HCT116 (cell line): ENCODE data around the gene OR9G4. TPM values are rescaled to one million over a fixed set of nuclear protein-coding genes. Genes with fewer than 3 reads are reported as not detected.

Source experiments
- ATAC-seq: fragments of 200-7000 bp; cut with Tn5 transposase; 2 replicates; pipeline ENCODE4 v1.9.1; 2020; ENCODE audit warnings: mild to moderate bottlenecking, moderate library complexity
- BruUV-seq: library from RNA; stranded (reverse); fragments of 400-500 nt; replicated peaks from 2 replicates; lab custom pipeline; 2021; lab: Mats Ljungman, UMichigan
- CTCF ChIA-PET: fragments of 300-600 bp; sonication (Branson Sonifier 250); formaldehyde crosslinking; loops from one replicate; lab custom pipeline; 2021; ENCODE audit warnings: antibody characterized with exemption; lab: Charles Lee
- POLR2A ChIA-PET: fragments of 300-600, 350-600 bp; sonication (Branson Sonifier 250); formaldehyde crosslinking; loops from one replicate; lab custom pipeline; 2021; ENCODE audit warnings: antibody characterized with exemption; lab: Charles Lee
- RAD21 ChIA-PET, 2 experiments: fragments of 300-600 bp; sonication (Branson Sonifier 250); formaldehyde crosslinking; loops; one replicate each; lab custom pipeline; 2023; ENCODE audit warnings: low total read pairs in 2 of 2; ENCODE audit not compliant: uncharacterized antibody in 2 of 2, unreplicated experiment in 2 of 2, low non-redundant PET in 1 of 2; lab: Charles Lee
- DNase-seq: peaks from one replicate; pipeline ENCODE4 v3.0.0-alpha.2; 2010; ENCODE audit warnings: low read depth, low spot score
- H2AFZ ChIP-seq: fragments of 200-600 bp; shearing (Covaris generic), sonication (generic); 2 replicates; pipeline ENCODE4 v1.6.1; 2017; ENCODE audit warnings: low read depth, mixed run types, mixed read lengths, antibody characterized with exemption, low read length; ENCODE audit not compliant: poor library complexity, severe bottlenecking
- H3K27ac ChIP-seq: 2 replicates; pipeline ENCODE4 v1.5.1; 2012; ENCODE audit warnings: low read depth, low read length
- H3K27me3 ChIP-seq: fragments of 200-600 bp; sonication (generic); 2 replicates; pipeline ENCODE4 v1.6.1; 2016; ENCODE audit warnings: mixed run types, low read length, mixed read lengths; ENCODE audit not compliant: insufficient read depth
- H3K36me3 ChIP-seq, 2 experiments: fragments of 200-500 bp in 1 of 2; fragments of 200-600 bp in 1 of 2; sonication (Bioruptor generic) in 1 of 2; sonication (generic) in 1 of 2; 2 replicates each; pipeline versions ENCODE4 v1.5.1 to v1.6.1; 2014 to 2016; ENCODE audit warnings: low read length in 2 of 2, inconsistent platforms in 1 of 2, mixed read lengths in 1 of 2, mixed run types in 1 of 2; ENCODE audit not compliant: insufficient read depth in 2 of 2, control insufficient read depth in 1 of 2
- H3K4me1 ChIP-seq, 2 experiments: fragments of 200-600 bp in 1 of 2; sonication (generic) in 1 of 2; 2 replicates each; pipeline versions ENCODE4 v1.5.1 to v1.6.1; 2012 to 2017; ENCODE audit warnings: low read length in 2 of 2, inconsistent platforms in 1 of 2, mild to moderate bottlenecking in 1 of 2, mixed read lengths in 1 of 2, mixed run types in 1 of 2, moderate library complexity in 1 of 2; ENCODE audit not compliant: insufficient read depth in 2 of 2, control insufficient read depth in 1 of 2
- H3K4me2 ChIP-seq: fragments of 200-600 bp; sonication (generic); 2 replicates; pipeline ENCODE4 v1.6.1; 2017; ENCODE audit warnings: mixed run types, low read length, mixed read lengths
- H3K4me3 ChIP-seq, 2 experiments: fragments of 200-600 bp in 1 of 2; sonication (generic) in 1 of 2; replicated peaks in 1 of 2; 2 replicates each; pipeline ENCODE4 v1.5.1; 2011 to 2016; ENCODE audit warnings: low read length in 2 of 2, control low read depth in 1 of 2, low read depth in 1 of 2, mild to moderate bottlenecking in 1 of 2, mixed read lengths in 1 of 2, mixed run types in 1 of 2
- H3K79me2 ChIP-seq: fragments of 200-600 bp; sonication (generic); 2 replicates; pipeline ENCODE4 v1.6.1; 2017; ENCODE audit warnings: mild to moderate bottlenecking, mixed run types, low read length, moderate library complexity, mixed read lengths; ENCODE audit not compliant: insufficient read depth
- H3K9ac ChIP-seq: fragments of 200-600 bp; sonication (generic); 2 replicates; pipeline ENCODE4 v1.6.1; 2016; ENCODE audit warnings: low read length, mixed read lengths
- H3K9me2 ChIP-seq: fragments of 200-600 bp; sonication (generic), shearing (Covaris generic); 2 replicates; pipeline ENCODE4 v1.6.1; 2017; ENCODE audit warnings: mixed run types, mild to moderate bottlenecking, moderate library complexity; ENCODE audit not compliant: insufficient read depth
- H3K9me3 ChIP-seq, 2 experiments: fragments of 200-500 bp in 1 of 2; fragments of 200-600 bp in 1 of 2; sonication (Bioruptor generic) in 1 of 2; sonication (generic) in 1 of 2; 2 replicates each; pipeline ENCODE4 v1.6.1; 2014 to 2017; ENCODE audit warnings: low read length in 2 of 2, mixed read lengths in 2 of 2, inconsistent platforms in 1 of 2, low read depth in 1 of 2, mild to moderate bottlenecking in 1 of 2, mixed run types in 1 of 2, moderate library complexity in 1 of 2; ENCODE audit not compliant: control insufficient read depth in 1 of 2, insufficient read depth in 1 of 2
- H4K20me1 ChIP-seq: fragments of 200-600 bp; sonication (generic), shearing (Covaris generic); 2 replicates; pipeline ENCODE4 v1.6.1; 2017; ENCODE audit warnings: mixed run types, mild to moderate bottlenecking, moderate library complexity; ENCODE audit not compliant: insufficient read depth
- CBX3 ChIP-seq: IDR thresholded peaks from 2 replicates; pipeline ENCODE4 v1.6.1; 2012; ENCODE audit warnings: low read depth
- POLR2A ChIP-seq: IDR thresholded peaks from 2 replicates; pipeline ENCODE4 v1.7.0; 2011; ENCODE audit warnings: borderline replicate concordance; ENCODE audit not compliant: insufficient read depth, insufficient read length; ENCODE audit errors: extremely low read depth
- SIN3A ChIP-seq: IDR thresholded peaks from 2 replicates; pipeline ENCODE4 v1.6.1; 2012; ENCODE audit warnings: low read depth
- SP1 ChIP-seq: IDR thresholded peaks from 2 replicates; pipeline ENCODE4 v1.6.1; 2012; ENCODE audit warnings: low read depth
- SRF ChIP-seq: IDR thresholded peaks from 2 replicates; pipeline ENCODE4 v1.6.1; 2012; ENCODE audit warnings: low read depth
- YY1 ChIP-seq: IDR thresholded peaks from 2 replicates; pipeline ENCODE4 v1.6.1; 2011; ENCODE audit warnings: low read length, low read depth, moderate library complexity, mild to moderate bottlenecking; ENCODE audit not compliant: insufficient replicate concordance; ENCODE audit errors: extremely low read depth
- ZNF274 ChIP-seq: fragments of 200-500 bp; sonication (Bioruptor generic); IDR thresholded peaks from 2 replicates; pipeline ENCODE4 v1.6.1; 2014; ENCODE audit warnings: mild to moderate bottlenecking, low read depth, low read length, inconsistent platforms
- intact Hi-C: fragments of 100-400 bp; cut with micrococcal nuclease; formaldehyde crosslinking; loops from 2 replicates; pipeline ENCODE4 v1.10.0; 2022
- total RNA-seq: library from RNA; stranded (reverse); gene quantifications from one replicate; pipeline ENCODE4 v1.2.1, GENCODE V29; 2021; ENCODE audit not compliant: unreplicated experiment
- TF ChIP-seq, protein P1 (sequence below): IDR thresholded peaks from 2 replicates; pipeline ENCODE4 v1.6.1; 2012; ENCODE audit warnings: low read depth
- TF ChIP-seq, protein P2 (sequence below): IDR thresholded peaks from 2 replicates; pipeline ENCODE4 v1.6.1; 2012

Gene OR9G4
- total RNA-seq, 1 experiment from 2014 or later = not detected

DNA sequence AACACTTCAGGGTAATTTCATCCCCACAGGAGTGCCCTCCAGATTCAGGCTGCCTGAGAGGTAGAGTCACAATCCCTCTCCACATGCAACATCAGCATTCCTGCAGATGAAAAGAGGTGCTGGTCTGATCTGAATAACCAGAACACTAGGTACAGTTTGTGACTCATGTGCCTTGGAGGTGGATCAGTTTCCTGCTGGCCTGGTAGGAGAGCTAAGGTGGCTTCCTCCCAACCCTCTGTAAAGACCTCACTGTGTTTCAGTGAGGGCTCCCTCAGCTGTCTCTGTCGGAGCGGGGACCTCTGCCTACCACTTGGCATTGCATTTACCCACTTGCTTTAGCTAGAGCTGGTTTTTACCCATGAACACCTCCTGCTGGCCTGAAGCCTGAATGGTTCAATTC, 42.0 kb downstream of the OR9G4 start (continued):
- TF ChIP-seq, protein P1, sequence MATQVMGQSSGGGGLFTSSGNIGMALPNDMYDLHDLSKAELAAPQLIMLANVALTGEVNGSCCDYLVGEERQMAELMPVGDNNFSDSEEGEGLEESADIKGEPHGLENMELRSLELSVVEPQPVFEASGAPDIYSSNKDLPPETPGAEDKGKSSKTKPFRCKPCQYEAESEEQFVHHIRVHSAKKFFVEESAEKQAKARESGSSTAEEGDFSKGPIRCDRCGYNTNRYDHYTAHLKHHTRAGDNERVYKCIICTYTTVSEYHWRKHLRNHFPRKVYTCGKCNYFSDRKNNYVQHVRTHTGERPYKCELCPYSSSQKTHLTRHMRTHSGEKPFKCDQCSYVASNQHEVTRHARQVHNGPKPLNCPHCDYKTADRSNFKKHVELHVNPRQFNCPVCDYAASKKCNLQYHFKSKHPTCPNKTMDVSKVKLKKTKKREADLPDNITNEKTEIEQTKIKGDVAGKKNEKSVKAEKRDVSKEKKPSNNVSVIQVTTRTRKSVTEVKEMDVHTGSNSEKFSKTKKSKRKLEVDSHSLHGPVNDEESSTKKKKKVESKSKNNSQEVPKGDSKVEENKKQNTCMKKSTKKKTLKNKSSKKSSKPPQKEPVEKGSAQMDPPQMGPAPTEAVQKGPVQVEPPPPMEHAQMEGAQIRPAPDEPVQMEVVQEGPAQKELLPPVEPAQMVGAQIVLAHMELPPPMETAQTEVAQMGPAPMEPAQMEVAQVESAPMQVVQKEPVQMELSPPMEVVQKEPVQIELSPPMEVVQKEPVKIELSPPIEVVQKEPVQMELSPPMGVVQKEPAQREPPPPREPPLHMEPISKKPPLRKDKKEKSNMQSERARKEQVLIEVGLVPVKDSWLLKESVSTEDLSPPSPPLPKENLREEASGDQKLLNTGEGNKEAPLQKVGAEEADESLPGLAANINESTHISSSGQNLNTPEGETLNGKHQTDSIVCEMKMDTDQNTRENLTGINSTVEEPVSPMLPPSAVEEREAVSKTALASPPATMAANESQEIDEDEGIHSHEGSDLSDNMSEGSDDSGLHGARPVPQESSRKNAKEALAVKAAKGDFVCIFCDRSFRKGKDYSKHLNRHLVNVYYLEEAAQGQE = no peak
- no peak for TF ChIP-seq POLR2A
- no peak for TF ChIP-seq ZNF274
- TF ChIP-seq, protein P2, sequence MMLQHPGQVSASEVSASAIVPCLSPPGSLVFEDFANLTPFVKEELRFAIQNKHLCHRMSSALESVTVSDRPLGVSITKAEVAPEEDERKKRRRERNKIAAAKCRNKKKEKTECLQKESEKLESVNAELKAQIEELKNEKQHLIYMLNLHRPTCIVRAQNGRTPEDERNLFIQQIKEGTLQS = no peak
- TF ChIP-seq YY1 = no peak
- TF ChIP-seq SIN3A = no peak
- TF ChIP-seq CBX3 = no peak
- TF ChIP-seq SRF = no peak
- TF ChIP-seq, all 23 proteins: peak for 0

DNA sequence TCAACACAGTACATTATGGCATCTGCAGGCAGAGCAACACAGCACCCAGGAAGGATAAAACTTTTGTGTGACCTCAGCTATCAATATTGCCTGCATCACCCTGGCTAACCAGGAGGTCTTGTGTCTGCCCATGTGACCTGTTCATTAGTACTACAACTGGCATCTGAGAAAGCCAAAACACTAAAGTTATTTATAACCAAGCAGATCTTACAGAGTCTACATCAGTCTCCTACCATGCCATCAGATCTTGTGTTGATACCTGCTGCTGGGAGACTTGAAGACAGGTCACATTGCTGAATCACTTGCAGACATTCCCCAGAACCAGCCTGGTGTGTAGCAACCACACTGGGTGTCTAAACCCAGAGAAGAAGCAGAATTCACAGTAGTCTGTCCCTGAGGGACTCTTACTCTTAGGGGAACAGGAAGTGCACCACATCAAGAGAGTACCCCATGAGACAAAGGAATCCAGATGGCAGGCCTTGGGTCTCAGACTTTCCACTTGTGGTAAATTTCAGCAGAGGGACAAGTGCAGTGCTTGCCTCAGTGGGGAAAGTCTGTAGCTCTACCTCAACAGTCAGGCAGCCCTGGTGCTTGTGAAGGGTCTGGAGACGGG, 42.6 kb downstream of the OR9G4 start:
- RAD21 ChIA-PET = no interaction called here
- Histone ChIP-seq H3K9me2 (no peaks in the 10 kb centered on the region), H3K36me3 (no peaks in the 10 kb centered on the region), H3K4me3 (no peak overlapping the region), H3K4me1 (no peaks in the 10 kb centered on the region)
- no peak for TF ChIP-seq SP1
- TF ChIP-seq, all 23 proteins: peak for 0
- H3K4me2 ChIP-seq = no peak overlapping the region
- H4K20me1 ChIP-seq = no peaks in the 10 kb centered on the region
- DNase-seq (no peak), ATAC-seq (no peak)
- CTCF ChIA-PET = no interaction called here
- H3K27me3 ChIP-seq = no peaks in the 10 kb centered on the region
- no peak overlapping the region for H3K27ac ChIP-seq
- no peaks in the 10 kb centered on the region for H3K79me2 ChIP-seq
- H3K9ac ChIP-seq = no peak overlapping the region
- peaks cover 8 to 19% of the 10 kb centered on the region in 2 experiments; a peak in 3 of 4 replicates for H3K9me3 ChIP-seq
- H2AFZ ChIP-seq = no peak overlapping the region
- BruUV-seq = no TSS peak
- intact Hi-C loops = no loop called here
- POLR2A ChIA-PET = no interaction called here
